IMR-90 (cell line): ENCODE measurements around the gene INHBC. TPM values are rescaled to one million over a fixed set of nuclear protein-coding genes. Genes with fewer than 3 reads are reported as not detected.

Source experiments
- ATAC-seq: fragments of 200-7000 bp; cut with Tn5 transposase; 2 replicates; pipeline ENCODE4 v1.9.1; 2020; ENCODE audit warnings: low read depth, mild to moderate bottlenecking, moderate library complexity
- BruUV-seq: library from RNA; stranded (reverse); fragments of 400-500 nt; replicated peaks from 2 replicates; lab custom pipeline; 2021; lab: Mats Ljungman, UMichigan
- CTCF ChIA-PET: fragments of 300-600 bp; formaldehyde crosslinking; extraction: SDS; loops from one replicate; lab custom pipeline; 2021; ENCODE audit warnings: antibody characterized with exemption; lab: Yijun Ruan, JAX
- POLR2A ChIA-PET: fragments of 300-600 bp; sonication (Branson Sonifier 250); formaldehyde crosslinking; loops from one replicate; lab custom pipeline; 2022; ENCODE audit warnings: antibody characterized with exemption; ENCODE audit not compliant: unreplicated experiment; lab: Charles Lee
- DNase-seq: peaks from one replicate; pipeline ENCODE4 v3.0.0; 2013
- H2AFZ ChIP-seq: replicated peaks from 2 replicates; pipeline ENCODE3; 2013; ENCODE audit warnings: low read length, mild to moderate bottlenecking; ENCODE audit not compliant: poor library complexity
- H2AK5ac ChIP-seq: 2 replicates; pipeline ENCODE4 v1.6.1; 2013; ENCODE audit warnings: low read depth, low read length, inconsistent platforms
- H2AK9ac ChIP-seq: replicated peaks from 2 replicates; pipeline ENCODE3; 2013; ENCODE audit warnings: mild to moderate bottlenecking, low read depth, low read length, moderate library complexity; ENCODE audit not compliant: poor library complexity
- H2BK120ac ChIP-seq: 2 replicates; pipeline ENCODE4 v1.6.1; 2013; ENCODE audit warnings: low read depth, low read length, inconsistent platforms
- H2BK15ac ChIP-seq: 3 replicates; pipeline ENCODE4 v1.6.1; 2013; ENCODE audit warnings: low read depth, low read length, inconsistent platforms
- H2BK20ac ChIP-seq: 2 replicates; pipeline ENCODE4 v1.6.1; 2013; ENCODE audit warnings: low read depth, mild to moderate bottlenecking, inconsistent platforms, low read length, moderate library complexity
- H2BK5ac ChIP-seq: 2 replicates; pipeline ENCODE4 v1.6.1; 2013; ENCODE audit warnings: mild to moderate bottlenecking, low read depth, low read length, inconsistent platforms; ENCODE audit not compliant: poor library complexity, severe bottlenecking
- H3K14ac ChIP-seq: replicated peaks from 2 replicates; pipeline ENCODE4 v1.6.1; 2013; ENCODE audit warnings: low read depth, low read length, inconsistent platforms
- H3K18ac ChIP-seq: 2 replicates; pipeline ENCODE4 v1.6.1; 2013; ENCODE audit warnings: low read depth, low read length, control low read depth
- H3K23ac ChIP-seq: 2 replicates; pipeline ENCODE4 v1.6.1; 2013; ENCODE audit warnings: low read depth, low read length, inconsistent platforms
- H3K27ac ChIP-seq: 2 replicates; pipeline ENCODE4 v1.5.1; 2013; ENCODE audit warnings: mild to moderate bottlenecking, control low read depth, low read length; ENCODE audit not compliant: insufficient read depth
- H3K27me3 ChIP-seq: 2 replicates; pipeline ENCODE4 v1.6.1; 2013; ENCODE audit warnings: low read length; ENCODE audit not compliant: control insufficient read depth, insufficient read depth
- H3K36me3 ChIP-seq: 2 replicates; pipeline ENCODE4 v1.6.1; 2013; ENCODE audit warnings: low read length, mixed read lengths; ENCODE audit not compliant: control insufficient read depth, insufficient read depth
- H3K4ac ChIP-seq: 2 replicates; pipeline ENCODE4 v1.6.1; 2013; ENCODE audit warnings: low read depth, low read length, inconsistent platforms
- H3K4me1 ChIP-seq: 2 replicates; pipeline ENCODE4 v1.6.1; 2013; ENCODE audit warnings: low read length, mixed read lengths; ENCODE audit not compliant: control insufficient read depth, insufficient read depth
- H3K4me2 ChIP-seq: 2 replicates; pipeline ENCODE4 v1.6.1; 2013; ENCODE audit warnings: low read depth, mild to moderate bottlenecking, control low read depth, low read length, moderate library complexity
- H3K4me3 ChIP-seq: 2 replicates; pipeline ENCODE4 v1.5.1; 2013; ENCODE audit warnings: low read depth, mild to moderate bottlenecking, control low read depth, low read length, moderate library complexity; ENCODE audit not compliant: insufficient read depth
- H3K56ac ChIP-seq: 2 replicates; pipeline ENCODE4 v1.6.1; 2013; ENCODE audit warnings: low read length, inconsistent platforms; ENCODE audit not compliant: insufficient read depth; ENCODE audit errors: extremely low read depth
- H3K79me1 ChIP-seq, 2 experiments: 2 replicates each; pipeline ENCODE4 v1.6.1; 2013; ENCODE audit warnings: low read length in 2 of 2, inconsistent platforms in 1 of 2, low read depth in 1 of 2
- H3K9ac ChIP-seq: 2 replicates; pipeline ENCODE4 v1.6.1; 2013; ENCODE audit warnings: low read depth, low read length, control low read depth
- H3K9me1 ChIP-seq: 2 replicates; pipeline ENCODE4 v1.6.1; 2013; ENCODE audit warnings: low read length, inconsistent platforms; ENCODE audit not compliant: insufficient read depth
- H3K9me3 ChIP-seq: 2 replicates; pipeline ENCODE4 v1.6.1; 2013; ENCODE audit warnings: low read length; ENCODE audit not compliant: control insufficient read depth, insufficient read depth
- H4K20me1 ChIP-seq: 2 replicates; pipeline ENCODE4 v1.6.1; 2013; ENCODE audit warnings: low read length, inconsistent platforms; ENCODE audit not compliant: insufficient read depth
- H4K5ac ChIP-seq: 2 replicates; pipeline ENCODE4 v1.6.1; 2013; ENCODE audit warnings: mild to moderate bottlenecking, low read depth, low read length, control low read depth
- H4K8ac ChIP-seq, 2 experiments: 2 replicates each; pipeline ENCODE4 v1.6.1; 2013; ENCODE audit warnings: low read depth in 2 of 2, low read length in 2 of 2, control low read depth in 1 of 2, inconsistent platforms in 1 of 2
- H4K91ac ChIP-seq: 2 replicates; pipeline ENCODE4 v1.6.1; 2013; ENCODE audit warnings: low read depth, low read length, inconsistent platforms; ENCODE audit not compliant: insufficient read depth
- BHLHE40 ChIP-seq: fragments of 150-350 bp; IDR thresholded peaks from 2 replicates; pipeline ENCODE4 v1.6.1; 2016; ENCODE audit warnings: mild to moderate bottlenecking, low read depth, low read length
- CTCF ChIP-seq: conservative IDR thresholded peaks from 2 replicates; pipeline ENCODE4 v1.5.1; 2012; ENCODE audit warnings: mild to moderate bottlenecking, low read depth, low read length, improper control_type of control experiment
- ELK1 ChIP-seq: fragments of 150-350 bp; IDR thresholded peaks from 2 replicates; pipeline ENCODE4 v1.6.1; 2016; ENCODE audit warnings: low read depth, mild to moderate bottlenecking, low read length, moderate library complexity, borderline replicate concordance
- MAFK ChIP-seq: IDR thresholded peaks from 2 replicates; pipeline ENCODE4 v1.6.1; 2012; ENCODE audit warnings: low read depth, low read length, improper control_type of control experiment
- MAZ ChIP-seq: IDR thresholded peaks from 2 replicates; pipeline ENCODE4 v1.6.1; 2012; ENCODE audit warnings: low read depth, mild to moderate bottlenecking, low read length, improper control_type of control experiment, moderate library complexity, borderline replicate concordance
- MXI1 ChIP-seq: IDR thresholded peaks from 2 replicates; pipeline ENCODE4 v1.6.1; 2012; ENCODE audit warnings: low read depth, mild to moderate bottlenecking, low read length, moderate library complexity, borderline replicate concordance
- RCOR1 ChIP-seq: IDR thresholded peaks from 2 replicates; pipeline ENCODE4 v1.6.1; 2012; ENCODE audit warnings: mild to moderate bottlenecking, low read length, improper control_type of control experiment; ENCODE audit not compliant: insufficient replicate concordance
- WGBS, 2 experiments: methylation state at CpG; one replicate each; pipeline versions ENCODE4 v1.1.5 to v1.1.7; 2013; ENCODE audit warnings: missing lambda C conversion rate in 2 of 2; ENCODE audit not compliant: insufficient read length in 1 of 2; ENCODE audit errors: extremely low coverage in 2 of 2; 5-methylcytosine and 5-hydroxymethylcytosine counted together
- dilution Hi-C: fragments of 300-500 bp; cut with HindIII; formaldehyde crosslinking; loops from one replicate; pipeline ENCODE4 v1.14.3; 2018; ENCODE audit warnings: low sequenced_read_pairs; ENCODE audit not compliant: unreplicated experiment
- in situ Hi-C: fragments of 300-500 bp; cut with MboI; formaldehyde crosslinking; loops from 3 replicates; pipeline ENCODE4 v1.14.3; 2019; ENCODE audit warnings: low sequenced_read_pairs, inconsistent platforms, mixed read lengths
- intact Hi-C: fragments of 100-400 bp; cut with micrococcal nuclease; formaldehyde crosslinking; loops from 2 replicates; pipeline ENCODE4 v1.10.0; 2022
- polyA plus RNA-seq, 3 experiments: library from polyadenylated mRNA; depleted of rRNA; stranded (reverse); fragments of >200 nt; gene quantifications; 2 replicates each; pipeline ENCODE4 v1.2.3, GENCODE V29; 2012; ENCODE audit warnings: low replicate concordance in 1 of 3
- total RNA-seq: library from RNA; depleted of rRNA; stranded (reverse); fragments of >200 nt; gene quantifications from 2 replicates; pipeline ENCODE4 v1.2.3, GENCODE V29; 2012

INHBC gene
- total and polyA plus RNA-seq, 2 of the 4 experiments (the other 2 are of a cell fraction), result 0.09 TPM; not detected in 1

GRCh38 chr12:57416039-57416996 is 18.3 kb upstream of the INHBC start:
- no peak overlapping the region for H3K14ac ChIP-seq
- H2BK20ac ChIP-seq, result no peak overlapping the region
- H2AK5ac ChIP-seq, result no peak overlapping the region
- H3K79me1 ChIP-seq, result peaks cover 30 to 70% of the 10 kb centered on the region in 2 experiments
- no peak overlapping the region for H4K8ac ChIP-seq
- peak; percentile 72; the same call in 1 of the 2 replicates for ATAC-seq
- WGBS, 2 experiments, result 89% methylated on average over 5 of the region's 8 CpGs; no CpG with 5 or more reads in 1 of the 2 experiments
- dilution Hi-C loops, result no loop called here
- no peak overlapping the region for H3K23ac ChIP-seq
- POLR2A ChIA-PET, result no interaction called here
- H3K4me1 ChIP-seq, result 0 out of 2 replicates have a peak, but pooled peaks cover 2% of the 10 kb centered on the region
- TF ChIP-seq MXI1, result no peak
- TF ChIP-seq RCOR1, result no peak
- no peak for TF ChIP-seq CTCF
- no peak for TF ChIP-seq MAFK
- TF ChIP-seq MAZ, result no peak
- TF ChIP-seq BHLHE40, result no peak
- TF ChIP-seq ELK1, result no peak
- H2AFZ ChIP-seq, result no peak overlapping the region
- H3K18ac ChIP-seq, result no peak overlapping the region
- H3K27ac ChIP-seq, result no peak overlapping the region
- no peak overlapping the region for H2BK120ac ChIP-seq
- H3K36me3 ChIP-seq, result 0 out of 2 replicates have a peak, but pooled peaks cover 1% of the 10 kb centered on the region
- H3K4ac ChIP-seq, result no peak overlapping the region
- H4K20me1 ChIP-seq, result peaks cover 18% of the 10 kb centered on the region; the same call in 1 of the 2 replicates
- BruUV-seq, result no TSS peak
- no peak overlapping the region for H2BK15ac ChIP-seq
- H3K27me3 ChIP-seq, result no peaks in the 10 kb centered on the region
- intact Hi-C loops, result no loop called here
- CTCF ChIA-PET, result no interaction called here
- H3K4me2 ChIP-seq, result no peak overlapping the region
- H4K91ac ChIP-seq, result no peak overlapping the region
- no peaks in the 10 kb centered on the region for H3K9me3 ChIP-seq
- no peak overlapping the region for H4K5ac ChIP-seq
- in situ Hi-C loops, result no loop called here
- H3K56ac ChIP-seq, result no peak overlapping the region
- H2AK9ac ChIP-seq, result no peak overlapping the region
- peak; percentile 57 for DNase-seq
- no peak overlapping the region for H2BK5ac ChIP-seq
- H3K9ac ChIP-seq, result no peak overlapping the region
- H3K9me1 ChIP-seq, result no peaks in the 10 kb centered on the region
- no peak overlapping the region for H3K4me3 ChIP-seq
